ENCODE measurements around the gene ZNF615.

- TF ChIP-seq POLR2A (IDR thresholded peaks at IDR 0.05), result no peak
- TF ChIP-seq, protein P1, sequence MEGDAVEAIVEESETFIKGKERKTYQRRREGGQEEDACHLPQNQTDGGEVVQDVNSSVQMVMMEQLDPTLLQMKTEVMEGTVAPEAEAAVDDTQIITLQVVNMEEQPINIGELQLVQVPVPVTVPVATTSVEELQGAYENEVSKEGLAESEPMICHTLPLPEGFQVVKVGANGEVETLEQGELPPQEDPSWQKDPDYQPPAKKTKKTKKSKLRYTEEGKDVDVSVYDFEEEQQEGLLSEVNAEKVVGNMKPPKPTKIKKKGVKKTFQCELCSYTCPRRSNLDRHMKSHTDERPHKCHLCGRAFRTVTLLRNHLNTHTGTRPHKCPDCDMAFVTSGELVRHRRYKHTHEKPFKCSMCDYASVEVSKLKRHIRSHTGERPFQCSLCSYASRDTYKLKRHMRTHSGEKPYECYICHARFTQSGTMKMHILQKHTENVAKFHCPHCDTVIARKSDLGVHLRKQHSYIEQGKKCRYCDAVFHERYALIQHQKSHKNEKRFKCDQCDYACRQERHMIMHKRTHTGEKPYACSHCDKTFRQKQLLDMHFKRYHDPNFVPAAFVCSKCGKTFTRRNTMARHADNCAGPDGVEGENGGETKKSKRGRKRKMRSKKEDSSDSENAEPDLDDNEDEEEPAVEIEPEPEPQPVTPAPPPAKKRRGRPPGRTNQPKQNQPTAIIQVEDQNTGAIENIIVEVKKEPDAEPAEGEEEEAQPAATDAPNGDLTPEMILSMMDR (IDR thresholded peaks at IDR 0.05), result no peak
These were observed 583 bp downstream of the ZNF615 start for GRCh38 chr19:52007451-52007805.
